GM19328 (cell line): ENCODE data around the gene LPP.

ENCODE experiments used
- ATAC-seq: cut with Tn5 transposase; IDR thresholded peaks from one replicate; pipeline ENCODE4 v1.9.1; 2021; ENCODE audit warnings: mild to moderate bottlenecking, moderate library complexity; ENCODE audit not compliant: unreplicated experiment

The LPP gene

GRCh38 chr3:188573956-188574355 lies 420.0 kb downstream of the LPP start:
- ATAC-seq, result no peak

- no peak for ATAC-seq
Measured at GRCh38 chr3:188574885-188575284, 420.9 kb downstream of the LPP start.

GRCh38 chr3:188575501-188575900 lies 421.5 kb downstream of the LPP start:
- ATAC-seq, result no peak

- ATAC-seq, result no peak
Measured at GRCh38 chr3:188577539-188577938, 423.6 kb downstream of the LPP start.

DNA sequence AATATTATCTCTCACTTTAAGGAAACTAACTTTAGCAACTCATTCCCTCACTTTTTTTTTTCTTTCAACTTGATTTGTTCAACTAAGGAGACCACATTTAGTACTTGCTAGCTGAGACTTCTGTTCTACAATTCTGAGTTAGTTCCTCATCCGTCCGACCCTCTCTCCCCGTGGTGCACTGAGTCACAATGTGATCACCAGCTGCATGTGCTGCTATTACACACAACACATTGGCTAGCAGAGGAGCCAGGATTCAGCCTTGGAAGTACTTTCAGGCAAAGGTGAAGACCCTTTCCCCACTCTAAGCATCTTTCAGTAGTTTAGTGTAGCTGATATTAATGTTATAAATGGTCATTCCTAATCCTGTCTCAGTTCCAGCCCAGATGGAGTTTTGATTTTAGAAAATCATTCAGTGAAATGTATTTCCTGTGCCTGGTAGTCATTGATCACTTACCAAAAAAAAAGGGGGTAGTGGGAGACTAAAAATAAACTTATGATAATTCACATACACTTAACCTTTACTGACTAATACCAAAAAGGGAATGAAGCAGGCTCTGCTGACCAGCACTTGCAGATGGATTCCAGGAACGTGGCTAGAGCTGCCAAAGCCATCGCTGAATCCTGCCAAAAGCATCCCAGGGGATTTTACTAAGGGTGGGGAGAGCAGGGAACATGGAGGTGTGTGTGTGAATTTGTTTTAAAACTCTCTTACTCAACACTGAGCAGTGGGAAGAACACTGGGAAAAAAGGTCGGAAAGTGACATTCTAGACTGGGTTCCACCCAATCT lies 424.8 kb downstream of the LPP start:
- no peak for ATAC-seq

GRCh38 chr3:188580223-188580622 lies 426.3 kb downstream of the LPP start:
- no peak for ATAC-seq

DNA sequence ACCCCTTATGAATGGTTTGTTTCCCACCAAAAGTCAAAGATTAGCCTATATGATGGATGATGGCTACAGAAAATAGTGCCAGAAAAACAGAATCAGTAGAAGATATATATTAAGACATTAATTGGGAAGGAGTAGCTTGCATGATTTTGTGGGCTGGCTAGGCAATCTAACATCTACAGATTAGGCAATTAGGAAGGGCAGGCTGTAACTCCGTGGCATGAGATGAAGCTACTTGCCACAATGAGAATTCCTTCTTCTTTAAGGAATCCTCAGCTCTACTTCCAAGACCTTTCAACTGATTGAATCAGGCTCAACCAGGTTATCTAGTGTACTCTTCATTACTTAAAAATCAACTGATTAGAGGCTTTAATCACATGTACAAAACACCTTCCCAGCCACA lies 426.7 kb downstream of the LPP start:
- no peak for ATAC-seq

DNA sequence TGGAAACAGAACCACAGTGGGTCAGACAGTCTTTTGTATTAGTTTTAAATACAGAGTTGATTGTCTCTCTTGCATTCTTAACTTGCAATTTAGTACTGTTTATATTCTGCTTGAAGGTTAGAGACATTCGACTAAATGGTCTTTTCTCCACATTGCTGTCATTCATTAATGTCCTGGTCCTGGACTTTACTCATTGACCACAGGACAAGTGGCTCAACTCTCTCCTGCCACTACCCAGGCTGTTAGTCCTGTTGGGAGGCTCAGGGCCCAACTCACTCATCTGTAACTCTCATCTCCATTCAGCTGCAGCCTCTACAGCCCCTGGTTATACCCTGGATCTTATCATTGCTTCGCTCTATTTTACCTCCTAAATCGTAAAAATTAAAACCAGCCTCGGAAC lies 427.4 kb downstream of the LPP start:
- no peak for ATAC-seq

DNA sequence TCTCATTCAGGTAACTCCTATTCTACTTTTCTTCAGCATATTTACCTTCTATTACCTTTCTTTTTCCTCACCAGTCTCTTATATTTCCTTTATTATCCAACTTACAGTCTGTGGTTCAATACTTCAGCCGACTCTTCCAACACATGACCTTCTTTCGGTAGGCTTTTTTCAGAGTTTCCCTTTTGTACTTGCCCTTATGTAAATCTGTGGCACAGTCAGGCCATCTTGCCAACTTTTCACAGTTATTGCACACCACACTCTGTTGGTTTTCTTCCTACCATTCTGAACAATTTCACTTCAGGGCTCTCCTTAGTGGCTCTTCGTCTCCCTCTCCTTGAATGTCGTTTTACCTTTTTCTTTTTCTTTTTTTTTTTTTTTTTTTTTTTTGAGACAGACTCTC lies 427.8 kb downstream of the LPP start:
- no peak for ATAC-seq

GRCh38 chr3:188583341-188584161 lies 429.6 kb downstream of the LPP start:
- no peak for ATAC-seq

- no peak for ATAC-seq
Measured at GRCh38 chr3:188584162-188584529, 430.2 kb downstream of the LPP start.

DNA sequence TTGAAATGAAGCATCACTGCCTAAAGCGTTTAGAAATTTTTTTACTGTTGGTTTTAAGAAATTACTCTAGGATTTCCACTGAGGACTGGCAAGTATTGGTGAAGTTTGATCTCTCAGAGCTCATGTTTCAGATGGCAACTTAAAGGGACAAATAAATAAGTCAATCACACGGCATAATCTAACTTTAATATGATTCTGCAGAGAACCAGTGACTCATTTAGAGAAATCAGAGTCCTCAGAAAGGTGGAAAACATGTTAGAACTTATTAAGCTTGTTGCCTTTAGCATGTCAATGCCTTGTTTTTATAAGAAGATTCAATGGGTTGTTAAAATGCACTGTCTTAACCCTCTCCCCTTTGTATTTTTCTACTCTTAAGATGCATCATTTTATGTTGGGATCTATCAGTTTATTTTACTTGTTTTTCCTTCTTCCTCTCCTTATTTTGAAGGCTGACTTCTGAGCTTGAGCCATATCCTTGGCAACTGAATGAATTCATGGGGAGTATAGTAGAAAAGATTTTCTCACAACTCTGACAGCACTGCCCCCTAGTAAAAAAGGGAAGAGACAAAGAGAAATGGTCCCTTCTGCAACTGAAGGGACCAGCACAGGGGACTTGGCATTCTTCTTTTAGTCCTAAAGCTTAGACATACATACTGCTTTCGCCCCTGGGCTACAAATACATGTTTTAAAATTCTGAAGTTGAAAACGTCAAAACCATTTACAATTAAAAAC lies 431.2 kb downstream of the LPP start:
- no peak for ATAC-seq

DNA sequence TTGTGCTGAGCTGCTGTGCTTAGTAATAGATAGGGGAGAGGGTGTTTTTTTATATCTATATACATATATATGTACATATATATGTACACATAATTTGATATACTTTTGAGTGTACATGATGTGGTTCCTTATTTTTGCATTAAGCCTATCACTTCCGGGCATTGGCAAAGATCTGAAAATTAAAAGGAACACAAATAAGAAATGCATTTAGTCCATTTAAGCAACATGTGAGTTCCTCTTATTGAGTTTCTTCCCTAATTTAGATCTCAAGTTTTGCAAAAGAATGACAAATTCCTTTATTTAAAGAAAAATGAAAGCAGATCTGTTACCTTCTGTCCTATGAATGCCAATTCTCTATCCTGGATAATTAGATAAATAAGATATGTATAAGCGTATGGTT lies 435.1 kb downstream of the LPP start:
- no peak for ATAC-seq

DNA sequence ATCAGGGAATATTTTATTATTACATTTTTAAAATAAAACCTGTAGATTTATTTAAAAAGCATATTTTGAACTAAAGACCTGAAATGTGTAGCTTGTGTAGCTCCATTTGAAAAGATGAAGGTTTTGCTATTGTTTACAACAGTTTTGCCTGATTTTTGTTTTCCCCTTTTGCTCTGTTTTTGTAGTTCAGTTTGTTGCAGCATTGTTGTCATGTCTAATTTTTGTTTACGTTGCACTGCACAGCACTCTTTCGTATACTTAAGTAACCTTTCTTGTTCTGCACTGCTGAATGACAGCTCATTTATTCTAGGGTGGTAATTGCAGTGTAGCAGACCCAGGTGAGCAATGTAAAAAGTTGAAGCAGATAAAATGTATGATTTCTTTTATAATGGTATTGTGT lies 435.8 kb downstream of the LPP start:
- no peak for ATAC-seq

GRCh38 chr3:188590557-188590956 lies 436.6 kb downstream of the LPP start:
- ATAC-seq, result no peak

GRCh38 chr3:188594139-188594538 lies 440.2 kb downstream of the LPP start:
- ATAC-seq, result no peak

- no peak for ATAC-seq
Measured at GRCh38 chr3:188595890-188596376, 442.0 kb downstream of the LPP start.

DNA sequence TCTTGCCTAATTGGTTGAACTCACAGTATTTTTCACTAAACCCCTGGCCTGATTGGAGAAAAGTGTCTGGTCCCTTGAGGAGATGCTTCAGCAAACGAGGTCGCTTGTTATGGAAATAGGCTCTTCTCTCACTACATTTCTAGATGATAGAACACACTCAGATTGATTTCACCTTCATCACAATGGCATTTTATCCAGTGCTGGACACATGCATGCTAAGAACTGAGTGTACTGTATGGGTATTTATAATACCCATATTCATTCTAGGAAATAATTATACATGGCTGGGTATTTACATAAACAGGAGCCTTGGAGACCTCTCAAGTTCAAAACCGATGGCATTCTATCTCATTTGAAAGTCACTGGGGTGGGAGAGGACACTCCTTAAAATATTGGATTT lies 444.9 kb downstream of the LPP start:
- no peak for ATAC-seq

DNA sequence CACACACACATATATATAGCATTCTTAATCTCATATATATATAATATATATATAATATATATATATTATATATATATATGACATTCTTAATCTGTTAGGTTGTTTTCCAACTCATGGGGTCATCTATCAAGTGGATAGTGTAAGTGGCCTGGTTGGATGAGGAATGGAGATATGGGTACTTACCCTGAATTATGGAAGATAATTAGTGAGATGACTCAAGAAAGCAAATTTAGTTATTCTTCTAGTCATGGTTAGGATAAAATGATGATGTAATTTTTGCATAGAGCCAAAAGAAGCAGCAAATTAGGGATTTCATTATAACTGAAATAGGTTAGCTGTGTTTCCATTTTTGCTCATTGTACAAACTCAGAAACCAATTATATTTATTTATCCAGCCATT lies 448.2 kb downstream of the LPP start:
- ATAC-seq, result no peak

- ATAC-seq, result no peak
Measured at GRCh38 chr3:188602620-188603019, 448.7 kb downstream of the LPP start.

- no peak for ATAC-seq
Measured at GRCh38 chr3:188604651-188605050, 450.7 kb downstream of the LPP start.

DNA sequence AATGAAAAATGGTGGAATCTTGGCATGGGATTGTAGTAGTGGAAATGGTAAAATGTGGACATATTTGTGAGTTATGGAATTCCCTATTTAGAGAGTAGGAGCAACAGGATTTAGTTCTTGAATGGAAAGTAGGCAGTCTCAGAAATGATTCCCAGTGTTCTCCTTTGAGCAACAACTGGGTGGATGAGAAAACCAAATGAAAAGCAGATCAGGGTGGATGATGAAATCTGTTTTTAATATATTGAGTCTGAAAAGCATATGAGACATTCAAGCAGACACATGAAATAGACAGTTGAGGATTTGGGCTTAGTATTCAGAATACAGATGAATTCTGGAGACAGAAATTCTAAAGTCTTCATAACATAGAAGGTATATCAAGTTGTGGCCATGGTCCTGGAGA lies 451.3 kb downstream of the LPP start:
- no peak for ATAC-seq
